ENCODE data around the gene NOPCHAP1. TPM values are rescaled to one million over a fixed set of nuclear protein-coding genes. Genes with fewer than 3 reads are reported as not detected.
"Not testable (repeated sequence)": the region's sequence is repeated elsewhere in the genome, so short reads cannot be mapped to it uniquely, and the experiment has no call there.

Gene NOPCHAP1
- total and polyA plus RNA-seq, 2 experiments from 2014 or later = 1.2 to 20.3 TPM

- H3K4me3 ChIP-seq = no peak overlapping the region
- H3K27me3 ChIP-seq (replicated peaks; ENCODE audit: insufficient read depth) = no peaks in the 10 kb centered on the region
- no peak for DNase-seq
- whole genome bisulfite sequencing, 2 experiments (ENCODE audit: low coverage in 1 of 2, low lambda C conversion rate in 2 of 2, missing lambda C conversion rate in 2 of 2) = 90 to 92% methylated on average over 4 of the region's 4 CpGs
- no peak for TF ChIP-seq EZH2 (IDR thresholded peaks at IDR 0.05; ENCODE audit: insufficient read depth, poor library complexity, severe bottlenecking)
- TF ChIP-seq EZH2phosphoT487 (IDR thresholded peaks at IDR 0.05; ENCODE audit: insufficient read depth, low read depth) = no peak
- H3K9me2 ChIP-seq (ENCODE audit: insufficient read depth) = no peaks in the 10 kb centered on the region
- H3K4me1 ChIP-seq (ENCODE audit: insufficient read depth) = peaks cover 7% of the 10 kb centered on the region
- no peak overlapping the region for H3K9ac ChIP-seq
- no peaks in the 10 kb centered on the region; the same call in 1 of the 2 replicates for H3K79me2 ChIP-seq (ENCODE audit: insufficient read depth)
- in situ Hi-C loops (cut with MboI) = no loop called here
- H3K9me3 ChIP-seq (ENCODE audit: low read depth) = no peaks in the 10 kb centered on the region
- 0 out of 2 replicates have a peak, but pooled peaks cover 3% of the 10 kb centered on the region for H3F3A ChIP-seq (ENCODE audit: insufficient read depth)
- H3K36me3 ChIP-seq (ENCODE audit: low read depth) = no peaks in the 10 kb centered on the region
- no peaks in the 10 kb centered on the region for H4K20me1 ChIP-seq (ENCODE audit: insufficient read depth)
- no peak overlapping the region for H2AFZ ChIP-seq
- no peak overlapping the region for H3K4me2 ChIP-seq (ENCODE audit: unreplicated experiment)
- no peak overlapping the region for H3K27ac ChIP-seq
Measured at GRCh38 chr12:104942075-104942474, 44.0 kb upstream of the NOPCHAP1 start.

DNA sequence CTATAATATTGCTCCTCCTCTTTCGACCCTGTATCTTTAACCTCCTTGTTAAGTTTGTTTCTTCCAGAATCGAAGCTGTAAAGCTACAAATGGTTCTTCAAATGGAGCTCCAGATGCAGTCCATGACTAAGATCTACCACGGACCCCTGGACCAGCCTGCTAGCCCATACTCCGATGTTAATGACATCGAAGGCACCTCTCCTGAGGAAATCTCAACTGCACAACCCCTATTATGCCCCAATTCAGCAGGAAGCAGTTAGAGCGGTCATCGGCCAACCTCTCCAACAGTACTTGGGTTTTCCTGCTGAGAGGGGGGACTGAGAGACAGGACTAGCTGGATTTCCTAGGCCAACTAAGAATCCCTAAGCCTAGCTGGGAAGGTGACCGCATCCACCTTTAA lies 42.7 kb upstream of the NOPCHAP1 start:
- H2AFZ ChIP-seq; H3K4me2 ChIP-seq (ENCODE audit: unreplicated experiment); H3K9me2 ChIP-seq (ENCODE audit: insufficient read depth); H3K27ac ChIP-seq; H3K4me1 ChIP-seq (ENCODE audit: insufficient read depth); H3F3A ChIP-seq (ENCODE audit: insufficient read depth); H3K4me3 ChIP-seq; in situ Hi-C loops (cut with MboI); H3K9me3 ChIP-seq (ENCODE audit: low read depth); DNase-seq; H3K36me3 ChIP-seq (ENCODE audit: low read depth); H3K79me2 ChIP-seq (ENCODE audit: insufficient read depth); H3K9ac ChIP-seq; H4K20me1 ChIP-seq (ENCODE audit: insufficient read depth); H3K27me3 ChIP-seq (replicated peaks; ENCODE audit: insufficient read depth): not testable (repeated sequence)
- 95% methylated on average over 8 of the region's 8 CpGs for WGBS, 2 experiments (ENCODE audit: low coverage in 1 of 2, low lambda C conversion rate in 2 of 2, missing lambda C conversion rate in 2 of 2)

DNA sequence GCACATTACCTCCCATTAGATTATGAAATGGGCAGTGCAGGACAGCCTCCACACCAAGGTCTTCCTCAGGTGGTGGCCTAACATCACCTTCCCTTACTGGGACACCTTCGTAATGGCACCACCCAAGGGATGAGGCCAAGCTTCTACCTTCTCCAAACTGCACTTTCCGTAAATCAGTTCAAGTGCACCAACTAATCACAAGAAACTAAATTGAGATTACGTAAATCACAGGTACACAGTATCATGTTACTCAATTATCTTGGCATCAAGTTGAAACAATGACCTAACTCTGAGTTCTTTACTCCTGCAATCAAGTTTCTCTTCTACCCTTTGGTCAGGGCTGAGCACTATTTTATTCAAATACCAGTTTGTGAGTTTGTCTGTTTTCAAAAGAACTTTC lies 41.9 kb upstream of the NOPCHAP1 start:
- Histone ChIP-seq H3F3A (ENCODE audit: insufficient read depth) (no peaks in the 10 kb centered on the region), H3K79me2 (ENCODE audit: insufficient read depth) (no peaks in the 10 kb centered on the region; the same call in 1 of the 2 replicates), H3K36me3 (ENCODE audit: low read depth) (no peaks in the 10 kb centered on the region), H3K4me2 (ENCODE audit: unreplicated experiment) (no peak overlapping the region), H3K9me2 (ENCODE audit: insufficient read depth) (no peaks in the 10 kb centered on the region), H3K9ac (no peak overlapping the region), H2AFZ (no peak overlapping the region), H3K4me3 (no peak overlapping the region), H3K9me3 (ENCODE audit: low read depth) (no peaks in the 10 kb centered on the region), H4K20me1 (ENCODE audit: insufficient read depth) (no peaks in the 10 kb centered on the region), H3K27ac (no peak overlapping the region), H3K4me1 (ENCODE audit: insufficient read depth) (no peaks in the 10 kb centered on the region), H3K27me3 (replicated peaks; ENCODE audit: insufficient read depth) (no peaks in the 10 kb centered on the region)
- WGBS, 2 experiments (ENCODE audit: low coverage in 1 of 2, low lambda C conversion rate in 2 of 2, missing lambda C conversion rate in 2 of 2) = 96 to 100% methylated on average over 3 of the region's 3 CpGs
- in situ Hi-C loops (cut with MboI) = no loop called here
- DNase-seq = no peak
- TF ChIP-seq EZH2phosphoT487 (IDR thresholded peaks at IDR 0.05; ENCODE audit: insufficient read depth, low read depth) (no peak), EZH2 (IDR thresholded peaks at IDR 0.05; ENCODE audit: insufficient read depth, poor library complexity, severe bottlenecking) (no peak)

- H3K36me3 ChIP-seq (ENCODE audit: low read depth); H3K27me3 ChIP-seq (replicated peaks; ENCODE audit: insufficient read depth); DNase-seq; H3K9me3 ChIP-seq (ENCODE audit: low read depth); H2AFZ ChIP-seq; H3K79me2 ChIP-seq (ENCODE audit: insufficient read depth); H3K4me3 ChIP-seq; H4K20me1 ChIP-seq (ENCODE audit: insufficient read depth); H3K9ac ChIP-seq; H3F3A ChIP-seq (ENCODE audit: insufficient read depth); H3K27ac ChIP-seq; H3K9me2 ChIP-seq (ENCODE audit: insufficient read depth); in situ Hi-C loops (cut with MboI); H3K4me2 ChIP-seq (ENCODE audit: unreplicated experiment): not testable (repeated sequence)
- WGBS, 2 experiments (ENCODE audit: low coverage in 1 of 2, low lambda C conversion rate in 2 of 2, missing lambda C conversion rate in 2 of 2) = 93 to 94% methylated on average over 4 of the region's 4 CpGs
- peaks cover 12% of the 10 kb centered on the region for H3K4me1 ChIP-seq (ENCODE audit: insufficient read depth)
Measured at GRCh38 chr12:104948716-104949115, 37.4 kb upstream of the NOPCHAP1 start.

- H3K4me1 ChIP-seq (ENCODE audit: insufficient read depth) = peaks cover 12% of the 10 kb centered on the region
- H3K9me2 ChIP-seq (ENCODE audit: insufficient read depth) = no peaks in the 10 kb centered on the region
- WGBS, 2 experiments (ENCODE audit: low coverage in 1 of 2, low lambda C conversion rate in 2 of 2, missing lambda C conversion rate in 2 of 2) = 89 to 90% methylated on average over 5 of the region's 5 CpGs
- H4K20me1 ChIP-seq (ENCODE audit: insufficient read depth) = no peaks in the 10 kb centered on the region
- no peak overlapping the region for H3K4me2 ChIP-seq (ENCODE audit: unreplicated experiment)
- H3K27ac ChIP-seq = no peak overlapping the region
- in situ Hi-C loops (cut with MboI) = no loop called here
- no peak overlapping the region for H3K9ac ChIP-seq
- TF ChIP-seq EZH2 (IDR thresholded peaks at IDR 0.05; ENCODE audit: insufficient read depth, poor library complexity, severe bottlenecking) (no peak), EZH2phosphoT487 (IDR thresholded peaks at IDR 0.05; ENCODE audit: insufficient read depth, low read depth) (no peak)
- H3K9me3 ChIP-seq (ENCODE audit: low read depth) = no peaks in the 10 kb centered on the region
- H3K79me2 ChIP-seq (ENCODE audit: insufficient read depth) = no peaks in the 10 kb centered on the region; the same call in 1 of the 2 replicates
- H3K4me3 ChIP-seq = no peak overlapping the region
- H3K27me3 ChIP-seq (replicated peaks; ENCODE audit: insufficient read depth) = no peaks in the 10 kb centered on the region
- H3F3A ChIP-seq (ENCODE audit: insufficient read depth) = no peaks in the 10 kb centered on the region; the same call in 1 of the 2 replicates
- no peak overlapping the region for H2AFZ ChIP-seq
- peak; percentile 39 for DNase-seq
- H3K36me3 ChIP-seq (ENCODE audit: low read depth) = no peaks in the 10 kb centered on the region
Measured at GRCh38 chr12:104951759-104952509, 34.2 kb upstream of the NOPCHAP1 start.

Measured in GM23248 (cell line).